ENCODE measurements around the gene IQCC.

Gene IQCC

GRCh38 chr1:32178380-32179192 lies 26.9 kb upstream of the IQCC start:
- in situ Hi-C loops (cut with HindIII; ENCODE audit: low sequenced_read_pairs): no loop called here
- DNase-seq (ENCODE audit: low read depth): no peak
- no peak overlapping the region for H3K4me3 ChIP-seq (ENCODE audit: low read depth, low read length)
- no peak for TF ChIP-seq CTCF (IDR thresholded peaks at IDR 0.05; ENCODE audit: low read depth, low read length, missing control alignments)

- in situ Hi-C loops (cut with HindIII; ENCODE audit: low sequenced_read_pairs): no loop called here
- peak overlapping the region; percentile 68 for H3K4me3 ChIP-seq (ENCODE audit: low read depth, low read length)
- TF ChIP-seq CTCF (IDR thresholded peaks at IDR 0.05; ENCODE audit: low read depth, low read length, missing control alignments): no peak
- no peak for DNase-seq (ENCODE audit: low read depth)
Observed at GRCh38 chr1:32179193-32179442, 26.4 kb upstream of the IQCC start.

- in situ Hi-C loops (cut with HindIII; ENCODE audit: low sequenced_read_pairs): no loop called here
- DNase-seq (ENCODE audit: low read depth): peak; percentile 43
- peak within 1 kb of the TSS; percentile 68 for H3K4me3 ChIP-seq (ENCODE audit: low read depth, low read length)
- no peak for TF ChIP-seq CTCF (IDR thresholded peaks at IDR 0.05; ENCODE audit: low read depth, low read length, missing control alignments)
Observed at GRCh38 chr1:32179443-32180185, 25.9 kb upstream of the IQCC start, which contains the start of gene TXLNA. Gene TXLNA (plus strand): TSS chr1:32179675. CDS start chr1:32180346, 671 bp downstream.

DNA sequence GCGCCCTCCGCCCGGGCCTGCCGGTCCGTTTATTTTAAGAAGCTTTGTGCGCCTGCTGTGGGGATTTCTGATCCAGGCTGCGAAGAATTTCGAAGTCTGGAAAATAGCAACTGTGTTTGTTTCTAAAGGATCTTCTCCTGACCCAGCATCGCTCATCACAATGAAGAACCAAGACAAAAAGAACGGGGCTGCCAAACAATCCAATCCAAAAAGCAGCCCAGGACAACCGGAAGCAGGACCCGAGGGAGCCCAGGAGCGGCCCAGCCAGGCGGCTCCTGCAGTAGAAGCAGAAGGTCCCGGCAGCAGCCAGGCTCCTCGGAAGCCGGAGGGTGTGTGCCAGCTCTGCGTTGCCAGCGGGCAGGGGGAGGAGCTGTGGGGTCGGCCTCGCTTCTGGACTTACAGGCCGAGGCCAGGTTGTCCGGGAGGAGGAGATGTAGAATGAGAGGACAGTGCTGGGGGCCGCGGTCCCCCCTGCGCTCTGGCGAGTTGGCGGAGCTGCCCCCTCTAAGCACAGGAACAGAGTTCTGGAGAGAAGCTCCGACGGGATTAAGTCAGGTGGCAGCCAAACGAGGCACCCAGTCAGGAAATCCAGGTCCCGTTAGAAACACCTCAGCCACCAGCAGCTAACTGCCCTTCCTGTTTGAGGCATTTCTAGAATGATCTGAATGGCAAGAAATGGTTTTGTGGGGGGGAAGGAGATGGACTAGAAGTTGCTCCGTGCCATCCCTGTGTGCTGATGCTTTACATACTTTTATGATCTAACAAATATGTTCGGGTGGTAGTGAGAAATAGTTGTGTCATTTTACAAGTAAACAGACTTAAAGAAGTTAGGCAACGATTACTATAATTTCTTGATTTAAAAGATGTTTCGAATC lies 25.0 kb upstream of the IQCC start:
- no peak for DNase-seq (ENCODE audit: low read depth)
- in situ Hi-C loops (cut with HindIII; ENCODE audit: low sequenced_read_pairs): no loop called here
- TF ChIP-seq CTCF (IDR thresholded peaks at IDR 0.05; ENCODE audit: low read depth, low read length, missing control alignments): no peak

GRCh38 chr1:32181065-32181464 lies 24.4 kb upstream of the IQCC start:
- H3K4me3 ChIP-seq (ENCODE audit: low read depth, low read length): peak overlapping the region; percentile 68
- DNase-seq (ENCODE audit: low read depth): no peak
- in situ Hi-C loops (cut with HindIII; ENCODE audit: low sequenced_read_pairs): no loop called here
- TF ChIP-seq CTCF (IDR thresholded peaks at IDR 0.05; ENCODE audit: low read depth, low read length, missing control alignments): no peak

More for the DNA sequence above, 25.0 kb upstream of the IQCC start:
- peak overlapping the region; percentile 68 for H3K4me3 ChIP-seq (ENCODE audit: low read depth, low read length)

- peak overlapping the region; percentile 68 for H3K4me3 ChIP-seq (ENCODE audit: low read depth, low read length)
- in situ Hi-C loops (cut with HindIII; ENCODE audit: low sequenced_read_pairs): no loop called here
- no peak for DNase-seq (ENCODE audit: low read depth)
- TF ChIP-seq CTCF (IDR thresholded peaks at IDR 0.05; ENCODE audit: low read depth, low read length, missing control alignments): no peak
Observed at GRCh38 chr1:32181563-32181962, 23.9 kb upstream of the IQCC start.
